ENCODE measurements around the gene CCDC68. TPM values are rescaled to one million over a fixed set of nuclear protein-coding genes. Genes with fewer than 3 reads are reported as not detected.

CCDC68 gene
- total and polyA plus RNA-seq, 2 of the 8 experiments (the other 6 are each of a cell fraction or from before 2014, with no cell fraction given), result 0.06 to 0.80 TPM

DNA sequence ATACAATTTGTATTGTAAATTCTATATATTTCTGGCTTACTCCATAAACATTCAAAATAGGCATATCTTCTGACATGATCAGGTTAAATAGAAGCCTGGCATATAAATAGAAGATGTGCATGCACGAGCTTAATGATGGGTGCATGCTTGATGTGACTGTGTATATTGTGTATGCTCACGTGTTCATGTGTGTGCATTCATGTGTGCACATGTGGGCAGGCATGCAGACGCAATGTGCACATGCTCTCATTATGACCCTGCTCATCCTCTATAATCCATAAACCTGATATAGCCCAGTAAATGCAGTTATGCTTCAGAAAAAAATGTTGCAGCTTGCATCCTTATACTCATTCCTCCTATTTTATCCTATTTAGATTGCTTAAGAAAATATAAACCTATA lies 101.8 kb downstream of the CCDC68 start (continued):
- TF ChIP-seq RNF2 (IDR thresholded peaks at IDR 0.05; ENCODE audit: borderline replicate concordance, low read depth, low read length, missing control alignments, poor library complexity, severe bottlenecking), result no peak
- no peak for TF ChIP-seq RBBP5 (IDR thresholded peaks at IDR 0.05; ENCODE audit: borderline replicate concordance, low read depth, low read length)

All from H1 (cell line).